Heart left ventricle (tissue), 16 donors: ENCODE measurements around the gene CHML. TPM values are rescaled to one million over a fixed set of nuclear protein-coding genes. Genes with fewer than 3 reads are reported as not detected.

Experiments used
- ATAC-seq, 4 donors: fragments of 200-7000 bp; cut with Tn5 transposase; one replicate each; pipeline ENCODE4 v1.9.1; 2020 to 2022; ENCODE audit warnings: moderate library complexity in 4 of 4, mild to moderate bottlenecking in 3 of 4, moderate number of reproducible peaks in 1 of 4
- DNase-seq, 5 donors: peaks; one replicate each; pipeline ENCODE4 v3.0.0-alpha.2; 2020
- H3K27ac ChIP-seq, 12 donors: fragments of 200-600 bp; sonication (generic) in 4 of 12; one replicate each; pipeline versions ENCODE4 v1.5.0 to v1.8.0; 2016 to 2022; ENCODE audit warnings: mild to moderate bottlenecking in 2 of 12
- H3K27me3 ChIP-seq, 9 donors: fragments of 200-600 bp; sonication (generic) in 2 of 9; one replicate each; pipeline versions ENCODE4 v1.5.1 to v1.8.0; 2016 to 2022; ENCODE audit warnings: mild to moderate bottlenecking in 3 of 9
- H3K36me3 ChIP-seq, 9 donors: fragments of 200-600 bp; sonication (generic) in 2 of 9; one replicate each; pipeline versions ENCODE4 v1.5.0 to v1.8.0; 2018 to 2022; ENCODE audit warnings: mild to moderate bottlenecking in 2 of 9
- H3K4me1 ChIP-seq, 12 donors: fragments of 200-600 bp; sonication (generic) in 4 of 12; one replicate each; pipeline versions ENCODE4 v1.5.0 to v1.8.0; 2016 to 2022; ENCODE audit warnings: mild to moderate bottlenecking in 3 of 12
- H3K4me3 ChIP-seq, 12 donors: fragments of 200-600 bp; sonication (generic) in 4 of 12; one replicate each; pipeline versions ENCODE4 v1.5.0 to v1.8.0; 2017 to 2022; ENCODE audit warnings: mild to moderate bottlenecking in 9 of 12, moderate library complexity in 4 of 12
- H3K9me3 ChIP-seq, 12 donors: fragments of 200-600 bp; sonication (generic) in 4 of 12; one replicate each; pipeline versions ENCODE4 v1.5.0 to v1.8.0; 2016 to 2022; ENCODE audit warnings: mild to moderate bottlenecking in 1 of 12
- POLR2A ChIP-seq, 2 donors: fragments of 450-650 bp; IDR thresholded peaks; one replicate each; pipeline ENCODE4 v1.6.1; 2017; ENCODE audit warnings: antibody characterized with exemption in 2 of 2, mild to moderate bottlenecking in 2 of 2, moderate library complexity in 2 of 2
- WGBS, 4 donors: extraction: QIAGEN DNeasy Blood & Tissue Kit in 2 of 4; methylation state at CpG; one replicate each; pipeline versions ENCODE4 v1.1.5 to v1.1.7; 2013 to 2018; 5-methylcytosine and 5-hydroxymethylcytosine counted together
- intact Hi-C, 10 donors: fragments of 100-400 bp; cut with DNase I; formaldehyde crosslinking; loops; one replicate each; pipeline versions ENCODE4 v1.11.1 to v1.14.2; 2022
- polyA plus RNA-seq, 2 donors: library from polyadenylated mRNA; stranded (reverse); fragments of 200-250 nt; gene quantifications; one replicate each; pipeline ENCODE4 v1.2.3, GENCODE V29; 2013
- total RNA-seq, 9 donors: library from RNA; depleted of rRNA in 2 of 9; stranded (reverse); fragments of >200 nt in 2 of 9; fragmentation: NEBNext Ultra II Directional in 3 of 9; extraction: Animal tissue kit (Norgen Biotek cat#: 25700) in 3 of 9; gene quantifications; one replicate each; pipeline versions ENCODE4 v1.1.0 to v1.2.4, GENCODE V29; 2016 to 2023
- TF ChIP-seq, protein P1 (sequence below), 12 donors: fragments of 200-600 bp; sonication (generic) in 4 of 12; IDR thresholded peaks; one replicate each; pipeline versions ENCODE4 v1.5.0 to v1.8.0; 2018 to 2022; ENCODE audit warnings: antibody characterized with exemption in 12 of 12, mild to moderate bottlenecking in 5 of 12
- donor health status: ischemic (EF 13 %, LVEDD 7.1; RV severe dilation, severe dysfunction).
- donor health status: healthy with polysubstance abuse.
- donor health status: DM: no; HTN: yes; CAD: no.
- donor health status: DM: no; HTN: no; CAD: no.
- donor health status: ischemic (EF 25% LVEDD 6.9; RV normal size, moderate dysfunction).
- donor health status: ischemic (EF 25% LVEDD 5.7; RV mildly dilated, moderate dysfunction).
- donor health status: healthy.
- donor health status: DM: yes; HTN: yes; CAD: no.
- donor health status: ischemic (EF 35%, LVEDD 5.7; RV mildly dilated, moderate dysfunction).
- donor health status: nonischemic (EF 11% LVEDD 7.7; RV severe dilation, severe dysfunction).
- donor health status: DM: yes; HTN: yes; CAD: no.
- donor health status: PGD.
- donor health status: ischemic (EF 29% LVEDD 5.4; RV normal size, mild dysfunction).
- donor health status: nonischemic (EF 23%, LVEDD 6.1; RV moderate dilation, normal function).

Gene CHML
- total and polyA plus RNA-seq, 11 donors = 1.1 to 9.8 (median 6.6) TPM

DNA sequence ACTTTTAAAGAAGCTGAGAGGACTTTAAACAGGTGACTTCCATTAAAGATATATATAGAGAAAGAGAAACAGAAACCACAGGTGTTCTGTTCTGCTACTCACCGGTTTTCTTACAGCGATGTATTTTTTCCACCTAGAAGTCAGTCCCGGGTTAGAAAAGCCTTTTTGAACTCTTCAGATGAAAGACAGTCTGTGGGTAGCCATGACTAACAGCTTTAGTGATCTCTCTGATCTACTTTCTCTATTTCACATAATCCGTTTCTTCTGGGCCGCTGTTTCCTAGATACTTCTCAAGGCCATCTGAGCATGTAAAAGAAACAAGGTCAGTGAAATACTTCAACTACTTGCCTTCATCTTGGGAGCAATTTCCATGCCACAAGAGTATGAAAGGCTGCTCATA, 37.0 kb upstream of the CHML start:
- no peak for DNase-seq
- H3K36me3 ChIP-seq = no peaks in the 10 kb centered on the region
- peaks cover 0 to 7% (median 0%) of the 10 kb centered on the region in 12 donors for H3K9me3 ChIP-seq
- H3K27ac ChIP-seq = no peak overlapping the region
- no peak for ATAC-seq
- intact Hi-C loops = no loop called here
- H3K27me3 ChIP-seq = peaks cover 0 to 5% (median 0%) of the 10 kb centered on the region in 9 donors
- WGBS, 4 donors = 79 to 91% (median 83%) methylated on average over 5 of the region's 5 CpGs
- no peak overlapping the region for H3K4me3 ChIP-seq
- TF ChIP-seq, protein P1, sequence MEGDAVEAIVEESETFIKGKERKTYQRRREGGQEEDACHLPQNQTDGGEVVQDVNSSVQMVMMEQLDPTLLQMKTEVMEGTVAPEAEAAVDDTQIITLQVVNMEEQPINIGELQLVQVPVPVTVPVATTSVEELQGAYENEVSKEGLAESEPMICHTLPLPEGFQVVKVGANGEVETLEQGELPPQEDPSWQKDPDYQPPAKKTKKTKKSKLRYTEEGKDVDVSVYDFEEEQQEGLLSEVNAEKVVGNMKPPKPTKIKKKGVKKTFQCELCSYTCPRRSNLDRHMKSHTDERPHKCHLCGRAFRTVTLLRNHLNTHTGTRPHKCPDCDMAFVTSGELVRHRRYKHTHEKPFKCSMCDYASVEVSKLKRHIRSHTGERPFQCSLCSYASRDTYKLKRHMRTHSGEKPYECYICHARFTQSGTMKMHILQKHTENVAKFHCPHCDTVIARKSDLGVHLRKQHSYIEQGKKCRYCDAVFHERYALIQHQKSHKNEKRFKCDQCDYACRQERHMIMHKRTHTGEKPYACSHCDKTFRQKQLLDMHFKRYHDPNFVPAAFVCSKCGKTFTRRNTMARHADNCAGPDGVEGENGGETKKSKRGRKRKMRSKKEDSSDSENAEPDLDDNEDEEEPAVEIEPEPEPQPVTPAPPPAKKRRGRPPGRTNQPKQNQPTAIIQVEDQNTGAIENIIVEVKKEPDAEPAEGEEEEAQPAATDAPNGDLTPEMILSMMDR (IDR thresholded peaks at IDR 0.05) = no peak
- TF ChIP-seq POLR2A (IDR thresholded peaks at IDR 0.05) = no peak
- H3K4me1 ChIP-seq = no peaks in the 10 kb centered on the region

DNA sequence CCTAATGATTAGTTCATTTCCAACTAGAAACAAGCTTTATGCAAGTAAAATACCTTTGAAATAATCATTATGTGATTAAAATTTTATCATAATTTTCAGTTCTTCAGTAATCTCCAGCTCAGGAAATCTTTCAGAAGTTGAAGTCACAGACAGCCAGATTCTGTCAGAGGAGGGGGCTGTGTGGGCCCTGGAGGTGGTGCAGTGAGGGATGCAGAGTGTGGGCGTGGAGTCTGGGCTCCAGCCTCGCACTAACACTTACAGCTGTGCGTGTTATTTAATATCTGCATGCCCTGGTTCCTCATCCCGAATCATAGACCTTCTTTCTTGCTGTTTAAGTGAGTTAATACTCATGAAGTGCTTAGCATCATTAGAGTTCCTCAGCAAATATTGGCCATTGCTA, 35.8 kb upstream of the CHML start:
- intact Hi-C loops = no loop called here
- TF ChIP-seq POLR2A (IDR thresholded peaks at IDR 0.05) = no peak
- TF ChIP-seq, protein P1 (IDR thresholded peaks at IDR 0.05) = no peak
- H3K27ac ChIP-seq = no peak overlapping the region
- DNase-seq (no peak), ATAC-seq (no peak)
- peaks cover 0 to 5% (median 0%) of the 10 kb centered on the region in 9 donors for H3K27me3 ChIP-seq
- no peak overlapping the region for H3K4me3 ChIP-seq
- H3K36me3 ChIP-seq = no peaks in the 10 kb centered on the region
- WGBS, 4 donors = 50 to 63% (median 60%) methylated on average over 4 of the region's 4 CpGs
- H3K4me1 ChIP-seq = no peaks in the 10 kb centered on the region
- no peaks in the 10 kb centered on the region for H3K9me3 ChIP-seq

DNA sequence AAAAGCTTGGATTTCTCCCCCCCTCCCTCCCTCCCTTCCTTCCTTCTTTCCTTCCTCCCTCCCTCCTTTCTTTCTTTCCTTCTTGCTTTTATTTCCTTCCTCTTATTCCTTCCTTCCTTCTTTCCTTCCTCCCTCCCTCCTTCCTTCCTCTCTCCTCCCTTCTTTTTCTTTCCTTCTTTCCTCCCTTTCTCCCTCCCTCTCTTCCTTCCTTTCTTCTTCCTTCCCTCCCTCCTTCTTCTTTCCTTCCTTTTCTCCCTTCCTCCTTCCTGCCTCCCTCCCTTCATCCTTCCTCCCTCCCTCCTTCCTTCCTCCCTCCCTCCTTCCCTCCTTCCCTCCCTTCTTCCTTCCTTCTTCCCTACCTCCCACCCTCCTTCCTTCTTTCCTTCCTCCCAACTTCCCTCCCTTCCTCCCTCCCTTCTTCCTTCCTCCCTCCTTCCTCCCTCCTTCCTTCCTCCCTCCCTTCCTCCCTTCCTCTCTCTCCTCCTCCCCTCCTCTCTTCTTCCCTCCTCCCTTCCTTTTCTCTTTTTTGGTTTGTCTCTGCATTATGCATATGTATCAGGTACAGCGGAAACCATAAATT, 34.7 kb upstream of the CHML start:
- no peak overlapping the region for H3K27ac ChIP-seq
- 95 to 100% (median 99%) methylated on average over 1 of the region's 1 CpG for WGBS, 4 donors
- TF ChIP-seq POLR2A (IDR thresholded peaks at IDR 0.05) = no peak
- TF ChIP-seq, protein P1 (IDR thresholded peaks at IDR 0.05) = no peak

DNA sequence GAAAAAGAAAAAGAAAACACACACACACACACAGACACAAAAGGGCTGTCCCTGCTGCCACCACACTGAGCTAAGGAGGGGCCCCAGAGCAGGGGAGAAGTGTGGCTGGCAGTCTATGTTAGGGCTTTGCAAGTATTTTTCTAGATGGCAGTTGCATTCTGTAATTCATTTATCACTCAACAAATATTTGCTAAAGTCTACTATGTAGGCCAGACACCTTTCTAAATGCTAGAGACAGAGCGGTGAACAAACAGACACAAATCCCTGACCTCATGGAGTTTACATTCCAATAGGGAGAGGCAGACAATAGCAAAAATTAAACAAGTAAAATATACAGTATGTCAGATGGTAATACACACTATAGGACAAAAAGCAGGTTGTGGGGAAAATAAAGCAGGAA, 32.1 kb upstream of the CHML start:
- H3K4me3 ChIP-seq = no peak overlapping the region
- intact Hi-C loops = no loop called here
- H3K36me3 ChIP-seq = no peaks in the 10 kb centered on the region
- ATAC-seq (no peak), DNase-seq (no peak)
- 79 to 95% (median 89%) methylated on average over 1 of the region's 1 CpG for WGBS, 4 donors
- TF ChIP-seq, protein P1 (IDR thresholded peaks at IDR 0.05) = no peak
- TF ChIP-seq POLR2A (IDR thresholded peaks at IDR 0.05) = no peak
- H3K27ac ChIP-seq = no peak overlapping the region
- H3K9me3 ChIP-seq = no peaks in the 10 kb centered on the region
- peaks cover 0 to 3% (median 0%) of the 10 kb centered on the region in 9 donors for H3K27me3 ChIP-seq
- H3K4me1 ChIP-seq = no peaks in the 10 kb centered on the region

More for the DNA sequence above, 34.7 kb upstream of the CHML start:
- Histone ChIP-seq H3K4me1 (no peaks in the 10 kb centered on the region), H3K27me3 (peaks cover 0 to 5% (median 0%) of the 10 kb centered on the region in 9 donors), H3K4me3 (no peak overlapping the region), H3K9me3 (no peaks in the 10 kb centered on the region), H3K36me3 (no peaks in the 10 kb centered on the region)
- ATAC-seq (no peak), DNase-seq (no peak)
- intact Hi-C loops = no loop called here
